NCI-H524 treated with DMSO at 0.1 percent for 48 hours (cell line): ENCODE data around the gene CUX1.
"Not testable (repeated sequence)": the region's sequence is repeated elsewhere in the genome, so short reads cannot be mapped to it uniquely, and the experiment has no call there.

Source experiments
- DNase-seq: peaks from one replicate; lab custom pipeline; 2025; lab: John Stamatoyannopoulos, UW

Gene CUX1

GRCh38 chr7:101869901-101870290 lies 52.5 kb downstream of the CUX1 start:
- DNase-seq, result no peak

- DNase-seq, result no peak
Measured at GRCh38 chr7:101870361-101871062, 53.1 kb downstream of the CUX1 start.

- no peak for DNase-seq
Measured at GRCh38 chr7:101871351-101871750, 53.9 kb downstream of the CUX1 start.

GRCh38 chr7:101874028-101874427 lies 56.6 kb downstream of the CUX1 start:
- no peak for DNase-seq

- DNase-seq, result no peak
Measured at GRCh38 chr7:101875283-101875846, 57.9 kb downstream of the CUX1 start.

GRCh38 chr7:101877882-101878591 lies 60.6 kb downstream of the CUX1 start:
- no peak for DNase-seq

GRCh38 chr7:101878938-101879337 lies 61.5 kb downstream of the CUX1 start:
- DNase-seq, result no peak

- DNase-seq, result no peak
Measured at GRCh38 chr7:101879565-101879964, 62.1 kb downstream of the CUX1 start.

- no peak for DNase-seq
Measured at GRCh38 chr7:101880282-101881054, 63.0 kb downstream of the CUX1 start.

- DNase-seq, result no peak
Measured at GRCh38 chr7:101882005-101882421, 64.6 kb downstream of the CUX1 start.

- DNase-seq, result no peak
Measured at GRCh38 chr7:101882595-101883564, 65.5 kb downstream of the CUX1 start.

- no peak for DNase-seq
Measured at GRCh38 chr7:101884671-101885596, 67.5 kb downstream of the CUX1 start.

GRCh38 chr7:101885597-101885955 lies 68.2 kb downstream of the CUX1 start:
- DNase-seq, result no peak

- DNase-seq, result not testable (repeated sequence)
Measured at GRCh38 chr7:101887352-101887751, 69.9 kb downstream of the CUX1 start.

- DNase-seq, result not testable (repeated sequence)
Measured at GRCh38 chr7:101888564-101888963, 71.1 kb downstream of the CUX1 start.

- no peak for DNase-seq
Measured at GRCh38 chr7:101890749-101891523, 73.5 kb downstream of the CUX1 start.

- DNase-seq, result no peak
Measured at GRCh38 chr7:101891936-101892640, 74.7 kb downstream of the CUX1 start.

- DNase-seq, result no peak
Measured at GRCh38 chr7:101893341-101894082, 76.1 kb downstream of the CUX1 start.
